ENCODE measurements around the gene SPANXN2. TPM values are rescaled to one million over a fixed set of nuclear protein-coding genes. Genes with fewer than 3 reads are reported as not detected.

Gene SPANXN2
- total RNA-seq, 2 donors from 2014 or later: not detected

- no peak overlapping the region for H3K4me3 Mint-ChIP-seq
These were observed 56.8 kb downstream of the SPANXN2 start for GRCh38 chrX:143663755-143664154.

More at GRCh38 chrX:143663755-143664154, 56.8 kb downstream of the SPANXN2 start:
- Mint-ChIP-seq H3K36me3 (ENCODE audit: low read depth) (no peaks in the 10 kb centered on the region), H3K27ac (no peak overlapping the region), H3K4me1 (no peaks in the 10 kb centered on the region), H3K27me3 (no peaks in the 10 kb centered on the region)
- DNase-seq (no peak), ATAC-seq (no peak)
- no peaks in the 10 kb centered on the region for H3K9me3 ChIP-seq (ENCODE audit: control insufficient read depth, low read length, poor library complexity, severe bottlenecking)

Other genes with a start within 250 kb of the SPANXN2 start
- not detected for gene SPANXN3, start 203.3 kb downstream of the SPANXN2 start, total RNA-seq
- under 1 TPM in 1 of 2 donors, not detected in 1; 0.17 TPM for gene SLITRK4, start 84.7 kb downstream of the SPANXN2 start, total RNA-seq
- gene UBE2NL, start 163.3 kb upstream of the SPANXN2 start, total RNA-seq: not detected

All from T-helper 17 cell (primary cell).